CD4-positive, alpha-beta memory T cell (primary cell): ENCODE results near the gene CAV1. TPM values are rescaled to one million over a fixed set of nuclear protein-coding genes. Genes with fewer than 3 reads are reported as not detected.

Experiments
- CTCF ChIA-PET: fragments of 350-600 bp; sonication (Branson Sonifier 250); formaldehyde crosslinking; loops from one replicate; lab custom pipeline; 2021; ENCODE audit warnings: inconsistent platforms; ENCODE audit not compliant: partially characterized antibody; lab: Charles Lee
- POLR2A ChIA-PET: fragments of 350-600 bp; sonication (Branson Sonifier 250); formaldehyde crosslinking; loops from one replicate; lab custom pipeline; 2021; ENCODE audit not compliant: partially characterized antibody; lab: Charles Lee
- DNase-seq, 5 donors: peaks; one replicate each; pipeline versions ENCODE4 v3.0.0 to v3.0.0-alpha.2; 2020 to 2022; ENCODE audit warnings: mixed read lengths in 1 of 5
- H3K27ac ChIP-seq: one replicate; pipeline ENCODE4 v1.7.0; 2013; ENCODE audit warnings: low read depth, low read length
- H3K27me3 ChIP-seq: 2 replicates; pipeline ENCODE4 v1.7.0; 2013; ENCODE audit warnings: mild to moderate bottlenecking, low read length, moderate library complexity; ENCODE audit not compliant: insufficient read depth
- H3K36me3 ChIP-seq: 2 replicates; pipeline ENCODE4 v1.7.0; 2013; ENCODE audit warnings: mild to moderate bottlenecking, low read length, moderate library complexity; ENCODE audit not compliant: insufficient read depth
- H3K4me1 ChIP-seq: 2 replicates; pipeline ENCODE4 v1.7.0; 2013; ENCODE audit warnings: mild to moderate bottlenecking, low read length, moderate library complexity; ENCODE audit not compliant: insufficient read depth
- H3K4me3 ChIP-seq, 2 donors: one replicate each; pipeline ENCODE4 v1.7.0; 2013; ENCODE audit warnings: low read length in 2 of 2, mild to moderate bottlenecking in 1 of 2
- H3K9me3 ChIP-seq, 2 donors: one replicate each; pipeline ENCODE4 v1.7.0; 2013; ENCODE audit warnings: low read length in 2 of 2, control low read depth in 1 of 2; ENCODE audit not compliant: control insufficient read depth in 1 of 2
- H3K27ac Mint-ChIP-seq, 7 donors: one replicate each; pipeline ENCODE4 v1.8.0; 2020 to 2021; ENCODE audit warnings: mixed read lengths in 7 of 7, mild to moderate bottlenecking in 6 of 7, inconsistent platforms in 3 of 7, moderate library complexity in 3 of 7
- H3K27me3 Mint-ChIP-seq, 2 donors: one replicate each; pipeline ENCODE4 v1.8.0; 2020 to 2021; ENCODE audit warnings: mixed read lengths in 2 of 2
- H3K36me3 Mint-ChIP-seq, 2 donors: one replicate each; pipeline ENCODE4 v1.8.0; 2020 to 2021; ENCODE audit warnings: mixed read lengths in 2 of 2, inconsistent platforms in 1 of 2, mild to moderate bottlenecking in 1 of 2
- H3K4me1 Mint-ChIP-seq, 4 donors: one replicate each; pipeline ENCODE4 v1.8.0; 2020 to 2021; ENCODE audit warnings: mixed read lengths in 4 of 4, mild to moderate bottlenecking in 1 of 4
- H3K4me3 Mint-ChIP-seq, 8 donors: one replicate each; pipeline ENCODE4 v1.8.0; 2020 to 2021; ENCODE audit warnings: mixed read lengths in 8 of 8, mild to moderate bottlenecking in 7 of 8, moderate library complexity in 6 of 8, inconsistent platforms in 3 of 8
- H3K9me3 Mint-ChIP-seq, 8 donors: one replicate each; pipeline ENCODE4 v1.8.0; 2020 to 2021; ENCODE audit warnings: mixed read lengths in 8 of 8, mild to moderate bottlenecking in 5 of 8, inconsistent platforms in 3 of 8, moderate library complexity in 1 of 8
- intact Hi-C: fragments of 100-400 bp; cut with micrococcal nuclease; formaldehyde crosslinking; loops from one replicate; pipeline ENCODE4 v1.15.1; 2023
- polyA plus RNA-seq, 2 donors: library from polyadenylated mRNA; unstranded; fragments of 300-500 nt; fragmentation: Illumina TruSeq; gene quantifications; one replicate each; pipeline ENCODE4 v1.2.3, GENCODE V29; 2021
- total RNA-seq, 2 experiments: library from RNA; stranded (reverse); gene quantifications; one replicate each; pipeline ENCODE4 v1.2.3, GENCODE V29; 2021

CAV1 gene
- total and polyA plus RNA-seq, 4 experiments from 2014 or later = not detected

GRCh38 chr7:116554911-116555310 lies 30.1 kb downstream of the CAV1 start:
- intact Hi-C loops = no loop called here
- H3K27ac ChIP-seq = no peak overlapping the region
- Mint-ChIP-seq H3K27me3 (peaks cover 18 to 20% of the 10 kb centered on the region in 2 donors), H3K36me3 (no peaks in the 10 kb centered on the region), H3K4me3 (no peak overlapping the region), H3K4me1 (no peaks in the 10 kb centered on the region), H3K27ac (no peak overlapping the region), H3K9me3 (no peaks in the 10 kb centered on the region)
- DNase-seq = no peak
- POLR2A ChIA-PET = no interaction called here
- H3K9me3 ChIP-seq = no peaks in the 10 kb centered on the region
- H3K36me3 ChIP-seq = no peaks in the 10 kb centered on the region
- no peaks in the 10 kb centered on the region for H3K4me1 ChIP-seq
- H3K4me3 ChIP-seq = no peak overlapping the region
- H3K27me3 ChIP-seq = no peaks in the 10 kb centered on the region
- CTCF ChIA-PET = no interaction called here

GRCh38 chr7:116557066-116557585 lies 32.3 kb downstream of the CAV1 start:
- Mint-ChIP-seq H3K9me3 (peaks cover 0 to 7% (median 0%) of the 10 kb centered on the region in 8 donors), H3K27me3 (peaks cover 20 to 23% of the 10 kb centered on the region in 2 donors), H3K4me1 (no peaks in the 10 kb centered on the region), H3K36me3 (no peaks in the 10 kb centered on the region), H3K4me3 (no peak overlapping the region), H3K27ac (no peak overlapping the region)
- intact Hi-C loops = no loop called here
- H3K9me3 ChIP-seq = no peaks in the 10 kb centered on the region
- ChIA-PET CTCF (no interaction called here), POLR2A (no interaction called here)
- no peak overlapping the region for H3K4me3 ChIP-seq
- no peak for DNase-seq
- no peaks in the 10 kb centered on the region for H3K36me3 ChIP-seq
- H3K27ac ChIP-seq = no peak overlapping the region
- no peaks in the 10 kb centered on the region for H3K27me3 ChIP-seq
- H3K4me1 ChIP-seq = no peaks in the 10 kb centered on the region

GRCh38 chr7:116557901-116558300 lies 33.1 kb downstream of the CAV1 start:
- Histone ChIP-seq H3K27ac (no peak overlapping the region), H3K36me3 (no peaks in the 10 kb centered on the region), H3K27me3 (no peaks in the 10 kb centered on the region), H3K9me3 (no peaks in the 10 kb centered on the region), H3K4me1 (no peaks in the 10 kb centered on the region), H3K4me3 (no peak overlapping the region)
- no peaks in the 10 kb centered on the region for H3K4me1 Mint-ChIP-seq
- ChIA-PET CTCF (no interaction called here), POLR2A (no interaction called here)
- H3K9me3 Mint-ChIP-seq = peaks cover 0 to 7% (median under 1%) of the 10 kb centered on the region in 8 donors
- DNase-seq = no peak
- H3K4me3 Mint-ChIP-seq = no peak overlapping the region
- no peaks in the 10 kb centered on the region for H3K36me3 Mint-ChIP-seq
- intact Hi-C loops = no loop called here
- H3K27ac Mint-ChIP-seq = no peak overlapping the region
- H3K27me3 Mint-ChIP-seq = peaks cover 20 to 29% of the 10 kb centered on the region in 2 donors

- Histone ChIP-seq H3K27me3 (no peaks in the 10 kb centered on the region), H3K4me3 (no peak overlapping the region), H3K4me1 (no peaks in the 10 kb centered on the region), H3K36me3 (no peaks in the 10 kb centered on the region), H3K27ac (no peak overlapping the region), H3K9me3 (no peaks in the 10 kb centered on the region)
- H3K4me3 Mint-ChIP-seq = no peak overlapping the region
- no peak overlapping the region for H3K27ac Mint-ChIP-seq
- ChIA-PET CTCF (no interaction called here), POLR2A (no interaction called here)
- H3K36me3 Mint-ChIP-seq = no peaks in the 10 kb centered on the region
- peaks cover 17 to 26% of the 10 kb centered on the region in 2 donors for H3K27me3 Mint-ChIP-seq
- H3K9me3 Mint-ChIP-seq = peaks cover 0 to 7% (median under 1%) of the 10 kb centered on the region in 8 donors
- H3K4me1 Mint-ChIP-seq = no peaks in the 10 kb centered on the region
- DNase-seq = no peak
- intact Hi-C loops = no loop called here
These were observed 35.5 kb downstream of the CAV1 start for GRCh38 chr7:116560021-116560970.

GRCh38 chr7:116561697-116562483 lies 37.1 kb downstream of the CAV1 start:
- Histone ChIP-seq H3K27me3 (no peaks in the 10 kb centered on the region), H3K9me3 (no peaks in the 10 kb centered on the region), H3K4me1 (no peaks in the 10 kb centered on the region), H3K4me3 (no peak overlapping the region), H3K27ac (no peak overlapping the region), H3K36me3 (no peaks in the 10 kb centered on the region)
- intact Hi-C loops = no loop called here
- Mint-ChIP-seq H3K27ac (no peak overlapping the region), H3K4me3 (no peak overlapping the region), H3K9me3 (peaks cover 0 to 7% (median under 1%) of the 10 kb centered on the region in 8 donors), H3K27me3 (peaks cover 17 to 26% of the 10 kb centered on the region in 2 donors), H3K4me1 (no peaks in the 10 kb centered on the region), H3K36me3 (no peaks in the 10 kb centered on the region)
- ChIA-PET POLR2A (no interaction called here), CTCF (interaction anchor here (1.0 kb wide), 1 partner anchor 8 kb away, joined by 3 read pairs; no protein-coding TSS in a partner anchor)
- no peak for DNase-seq

- Histone ChIP-seq H3K36me3 (no peaks in the 10 kb centered on the region), H3K27ac (no peak overlapping the region), H3K27me3 (no peaks in the 10 kb centered on the region), H3K9me3 (no peaks in the 10 kb centered on the region), H3K4me3 (no peak overlapping the region), H3K4me1 (no peaks in the 10 kb centered on the region)
- no peak overlapping the region for H3K4me3 Mint-ChIP-seq
- ChIA-PET CTCF (interaction anchor here (0.8 kb wide), 1 partner anchor 29 kb away, joined by 3 read pairs; no protein-coding TSS in a partner anchor), POLR2A (no interaction called here)
- peaks cover 0 to 7% (median under 1%) of the 10 kb centered on the region in 8 donors for H3K9me3 Mint-ChIP-seq
- intact Hi-C loops = no loop called here
- DNase-seq = no peak
- no peak overlapping the region for H3K27ac Mint-ChIP-seq
- peaks cover 16 to 25% of the 10 kb centered on the region in 2 donors for H3K27me3 Mint-ChIP-seq
- H3K36me3 Mint-ChIP-seq = no peaks in the 10 kb centered on the region
- H3K4me1 Mint-ChIP-seq = no peaks in the 10 kb centered on the region
These were observed 37.8 kb downstream of the CAV1 start for GRCh38 chr7:116562529-116563121.
